Measurements from ENCODE around the gene STXBP1.

The STXBP1 gene

DNA sequence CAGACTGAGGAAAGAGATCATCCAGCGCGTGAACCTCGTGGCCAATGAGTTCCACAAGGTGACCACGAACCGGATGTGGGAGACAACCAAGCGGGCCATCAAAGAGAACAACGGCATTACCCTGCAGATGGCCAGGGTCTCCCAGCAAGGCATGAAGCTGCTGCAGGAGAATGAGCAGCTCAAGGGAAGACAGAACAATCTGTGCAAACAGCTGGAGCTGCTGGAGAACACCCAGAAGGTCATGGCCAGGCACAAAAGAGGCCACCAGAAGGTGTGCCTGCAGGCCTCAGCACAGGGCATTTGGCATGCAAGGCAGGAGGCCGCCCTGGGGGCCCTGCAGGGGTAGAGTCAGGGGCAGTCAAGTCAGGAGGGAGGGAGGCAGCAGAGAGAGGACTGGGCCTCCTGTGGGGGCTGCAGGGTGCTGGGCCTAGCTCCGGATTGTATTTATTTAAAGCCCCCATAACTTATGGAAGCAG lies 99.2 kb downstream of the STXBP1 start:
- Histone ChIP-seq H3K9me3 (ENCODE audit: low read length) (no peaks in the 10 kb centered on the region), H3K4me2 (ENCODE audit: low read length) (no peak overlapping the region), H3K4me3 (ENCODE audit: low read depth, low read length, poor library complexity, severe bottlenecking) (no peak overlapping the region), H3K27me3 (ENCODE audit: insufficient read depth, low read length) (no peaks in the 10 kb centered on the region), H3K9me2 (ENCODE audit: low read depth, low read length) (no peaks in the 10 kb centered on the region), H4K20me1 (ENCODE audit: insufficient read depth, low read length) (no peaks in the 10 kb centered on the region), H2AFZ (ENCODE audit: low read length) (no peak overlapping the region), H3F3A (ENCODE audit: insufficient read depth, low read length) (no peaks in the 10 kb centered on the region), H3K4me1 (ENCODE audit: insufficient read depth, low read length, severe bottlenecking) (peaks cover 4% of the 10 kb centered on the region), H3K79me2 (ENCODE audit: insufficient read depth, low read length) (no peaks in the 10 kb centered on the region), H3K9ac (ENCODE audit: low read length) (no peak overlapping the region), H3K36me3 (ENCODE audit: insufficient read depth, low read length) (no peaks in the 10 kb centered on the region), H3K27ac (ENCODE audit: low read depth, low read length, poor library complexity, severe bottlenecking) (no peak overlapping the region)
- TF ChIP-seq, protein P1, sequence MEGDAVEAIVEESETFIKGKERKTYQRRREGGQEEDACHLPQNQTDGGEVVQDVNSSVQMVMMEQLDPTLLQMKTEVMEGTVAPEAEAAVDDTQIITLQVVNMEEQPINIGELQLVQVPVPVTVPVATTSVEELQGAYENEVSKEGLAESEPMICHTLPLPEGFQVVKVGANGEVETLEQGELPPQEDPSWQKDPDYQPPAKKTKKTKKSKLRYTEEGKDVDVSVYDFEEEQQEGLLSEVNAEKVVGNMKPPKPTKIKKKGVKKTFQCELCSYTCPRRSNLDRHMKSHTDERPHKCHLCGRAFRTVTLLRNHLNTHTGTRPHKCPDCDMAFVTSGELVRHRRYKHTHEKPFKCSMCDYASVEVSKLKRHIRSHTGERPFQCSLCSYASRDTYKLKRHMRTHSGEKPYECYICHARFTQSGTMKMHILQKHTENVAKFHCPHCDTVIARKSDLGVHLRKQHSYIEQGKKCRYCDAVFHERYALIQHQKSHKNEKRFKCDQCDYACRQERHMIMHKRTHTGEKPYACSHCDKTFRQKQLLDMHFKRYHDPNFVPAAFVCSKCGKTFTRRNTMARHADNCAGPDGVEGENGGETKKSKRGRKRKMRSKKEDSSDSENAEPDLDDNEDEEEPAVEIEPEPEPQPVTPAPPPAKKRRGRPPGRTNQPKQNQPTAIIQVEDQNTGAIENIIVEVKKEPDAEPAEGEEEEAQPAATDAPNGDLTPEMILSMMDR (IDR thresholded peaks at IDR 0.05; ENCODE audit: low read length), result no peak
- no peak for TF ChIP-seq EZH2 (IDR thresholded peaks at IDR 0.05; ENCODE audit: borderline replicate concordance, low read length)

DNA sequence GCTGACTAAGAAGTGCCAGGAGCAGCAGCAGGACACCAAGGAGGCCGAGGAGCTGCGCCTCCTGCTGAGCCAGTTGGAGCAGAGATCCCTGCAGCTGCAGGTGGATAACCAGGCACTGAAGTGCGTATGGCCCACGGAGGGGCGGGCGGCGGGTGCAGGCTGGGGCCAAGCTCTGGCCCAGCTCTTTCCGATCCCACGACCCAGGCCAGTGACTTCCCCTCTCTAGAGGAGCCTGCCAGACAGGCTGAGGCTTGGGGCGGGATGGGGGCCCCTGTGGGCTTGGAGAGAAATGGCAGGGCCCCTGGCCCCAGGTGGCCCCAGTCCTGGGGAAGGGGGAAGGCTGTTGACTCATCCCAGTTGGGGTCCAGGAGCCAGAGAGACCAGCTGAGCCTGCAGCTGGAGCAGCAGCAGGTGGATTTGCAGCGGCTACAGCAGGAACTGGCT lies 99.8 kb downstream of the STXBP1 start:
- no peaks in the 10 kb centered on the region for H3K27me3 ChIP-seq (ENCODE audit: insufficient read depth, low read length)
- H3F3A ChIP-seq (ENCODE audit: insufficient read depth, low read length), result no peaks in the 10 kb centered on the region
- H3K27ac ChIP-seq (ENCODE audit: low read depth, low read length, poor library complexity, severe bottlenecking), result no peak overlapping the region
- H3K36me3 ChIP-seq (ENCODE audit: insufficient read depth, low read length), result no peaks in the 10 kb centered on the region
- no peaks in the 10 kb centered on the region for H3K9me2 ChIP-seq (ENCODE audit: low read depth, low read length)
- no peaks in the 10 kb centered on the region for H4K20me1 ChIP-seq (ENCODE audit: insufficient read depth, low read length)
- no peak overlapping the region for H2AFZ ChIP-seq (ENCODE audit: low read length)
- no peaks in the 10 kb centered on the region for H3K9me3 ChIP-seq (ENCODE audit: low read length)
- H3K4me2 ChIP-seq (ENCODE audit: low read length), result no peak overlapping the region
- TF ChIP-seq, protein P1 (IDR thresholded peaks at IDR 0.05; ENCODE audit: low read length), result no peak
- no peak for TF ChIP-seq EZH2 (IDR thresholded peaks at IDR 0.05; ENCODE audit: borderline replicate concordance, low read length)
- H3K9ac ChIP-seq (ENCODE audit: low read length), result no peak overlapping the region
- peaks cover 5% of the 10 kb centered on the region for H3K4me1 ChIP-seq (ENCODE audit: insufficient read depth, low read length, severe bottlenecking)
- no peaks in the 10 kb centered on the region for H3K79me2 ChIP-seq (ENCODE audit: insufficient read depth, low read length)
- H3K4me3 ChIP-seq (ENCODE audit: low read depth, low read length, poor library complexity, severe bottlenecking), result no peak overlapping the region

DNA sequence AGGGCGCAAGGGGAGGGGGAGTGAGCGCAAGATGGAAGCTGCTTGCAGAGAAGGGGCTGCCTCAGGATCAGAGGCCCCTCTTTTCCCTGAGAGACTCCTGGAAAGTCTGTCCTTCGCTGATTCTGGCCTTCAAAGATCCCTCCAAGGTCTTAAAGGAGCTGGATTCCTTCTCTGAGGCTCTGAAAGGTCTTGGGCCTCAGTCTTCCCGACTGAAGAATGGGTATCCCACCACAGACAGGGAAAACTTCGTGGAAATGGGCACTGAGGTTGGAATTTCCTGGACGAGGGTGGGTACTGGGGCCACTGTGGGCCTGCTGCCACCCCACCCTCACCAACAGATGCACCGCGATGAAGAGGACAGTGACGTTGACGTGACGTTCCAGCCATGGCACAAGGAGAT lies 100.3 kb downstream of the STXBP1 start:
- Histone ChIP-seq H3K9me3 (ENCODE audit: low read length) (no peaks in the 10 kb centered on the region), H3K4me2 (ENCODE audit: low read length) (no peak overlapping the region), H3K79me2 (ENCODE audit: insufficient read depth, low read length) (no peaks in the 10 kb centered on the region), H3K9ac (ENCODE audit: low read length) (no peak overlapping the region), H3K4me3 (ENCODE audit: low read depth, low read length, poor library complexity, severe bottlenecking) (no peak overlapping the region), H4K20me1 (ENCODE audit: insufficient read depth, low read length) (no peaks in the 10 kb centered on the region), H3K9me2 (ENCODE audit: low read depth, low read length) (no peaks in the 10 kb centered on the region), H3K4me1 (ENCODE audit: insufficient read depth, low read length, severe bottlenecking) (peaks cover 5% of the 10 kb centered on the region), H3F3A (ENCODE audit: insufficient read depth, low read length) (no peaks in the 10 kb centered on the region), H3K36me3 (ENCODE audit: insufficient read depth, low read length) (no peaks in the 10 kb centered on the region), H2AFZ (ENCODE audit: low read length) (no peak overlapping the region), H3K27ac (ENCODE audit: low read depth, low read length, poor library complexity, severe bottlenecking) (no peak overlapping the region), H3K27me3 (ENCODE audit: insufficient read depth, low read length) (no peaks in the 10 kb centered on the region)
- TF ChIP-seq, protein P1 (IDR thresholded peaks at IDR 0.05; ENCODE audit: low read length), result no peak
- no peak for TF ChIP-seq EZH2 (IDR thresholded peaks at IDR 0.05; ENCODE audit: borderline replicate concordance, low read length)

Measured in OCI-LY1 (cell line).